Ovary (tissue), 3 donors: ENCODE results near the gene GJC2.

Experiments used
- POLR2A ChIP-seq: fragments of 450-650 bp; IDR thresholded peaks from one replicate; pipeline ENCODE4 v1.6.1; 2017; ENCODE audit warnings: antibody characterized with exemption, mild to moderate bottlenecking, moderate library complexity
- TF ChIP-seq, protein P1 (sequence below), 3 donors: fragments of 450-650 bp in 2 of 3; fragments of 200-600 bp in 1 of 3; IDR thresholded peaks; one replicate each; pipeline versions ENCODE4 v1.5.1 to v1.8.0; 2016 to 2022; ENCODE audit warnings: antibody characterized with exemption in 3 of 3, mild to moderate bottlenecking in 1 of 3
- donor health status: DM: no; HTN: no; CAD: no.

- TF ChIP-seq POLR2A: no peak
- TF ChIP-seq, protein P1, sequence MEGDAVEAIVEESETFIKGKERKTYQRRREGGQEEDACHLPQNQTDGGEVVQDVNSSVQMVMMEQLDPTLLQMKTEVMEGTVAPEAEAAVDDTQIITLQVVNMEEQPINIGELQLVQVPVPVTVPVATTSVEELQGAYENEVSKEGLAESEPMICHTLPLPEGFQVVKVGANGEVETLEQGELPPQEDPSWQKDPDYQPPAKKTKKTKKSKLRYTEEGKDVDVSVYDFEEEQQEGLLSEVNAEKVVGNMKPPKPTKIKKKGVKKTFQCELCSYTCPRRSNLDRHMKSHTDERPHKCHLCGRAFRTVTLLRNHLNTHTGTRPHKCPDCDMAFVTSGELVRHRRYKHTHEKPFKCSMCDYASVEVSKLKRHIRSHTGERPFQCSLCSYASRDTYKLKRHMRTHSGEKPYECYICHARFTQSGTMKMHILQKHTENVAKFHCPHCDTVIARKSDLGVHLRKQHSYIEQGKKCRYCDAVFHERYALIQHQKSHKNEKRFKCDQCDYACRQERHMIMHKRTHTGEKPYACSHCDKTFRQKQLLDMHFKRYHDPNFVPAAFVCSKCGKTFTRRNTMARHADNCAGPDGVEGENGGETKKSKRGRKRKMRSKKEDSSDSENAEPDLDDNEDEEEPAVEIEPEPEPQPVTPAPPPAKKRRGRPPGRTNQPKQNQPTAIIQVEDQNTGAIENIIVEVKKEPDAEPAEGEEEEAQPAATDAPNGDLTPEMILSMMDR (IDR thresholded peaks at IDR 0.05): no peak
Measured at GRCh38 chr1:228141226-228142044, 8.3 kb upstream of the GJC2 start.
